Cardiac fibroblast (primary cell): ENCODE measurements around the gene CNN2.

Source experiments
- DNase-seq, 2 donors: peaks; one replicate each; pipeline versions ENCODE4 v3.0.0 to v3.0.0-alpha.2; 2010; ENCODE audit warnings: low read depth in 2 of 2
- H3K4me3 ChIP-seq, 2 donors: replicated peaks in 1 of 2; 1 replicate in 1 of 2; 2 replicates in 1 of 2; pipeline ENCODE4 v1.5.1; 2011; ENCODE audit warnings: low read depth in 2 of 2, low read length in 2 of 2, mild to moderate bottlenecking in 2 of 2, moderate library complexity in 1 of 2
- TF ChIP-seq, protein P1 (sequence below): IDR thresholded peaks from one replicate; pipeline ENCODE4 v1.5.1; 2011; ENCODE audit warnings: low read depth, mild to moderate bottlenecking, low read length, inconsistent platforms

CNN2 gene

DNA sequence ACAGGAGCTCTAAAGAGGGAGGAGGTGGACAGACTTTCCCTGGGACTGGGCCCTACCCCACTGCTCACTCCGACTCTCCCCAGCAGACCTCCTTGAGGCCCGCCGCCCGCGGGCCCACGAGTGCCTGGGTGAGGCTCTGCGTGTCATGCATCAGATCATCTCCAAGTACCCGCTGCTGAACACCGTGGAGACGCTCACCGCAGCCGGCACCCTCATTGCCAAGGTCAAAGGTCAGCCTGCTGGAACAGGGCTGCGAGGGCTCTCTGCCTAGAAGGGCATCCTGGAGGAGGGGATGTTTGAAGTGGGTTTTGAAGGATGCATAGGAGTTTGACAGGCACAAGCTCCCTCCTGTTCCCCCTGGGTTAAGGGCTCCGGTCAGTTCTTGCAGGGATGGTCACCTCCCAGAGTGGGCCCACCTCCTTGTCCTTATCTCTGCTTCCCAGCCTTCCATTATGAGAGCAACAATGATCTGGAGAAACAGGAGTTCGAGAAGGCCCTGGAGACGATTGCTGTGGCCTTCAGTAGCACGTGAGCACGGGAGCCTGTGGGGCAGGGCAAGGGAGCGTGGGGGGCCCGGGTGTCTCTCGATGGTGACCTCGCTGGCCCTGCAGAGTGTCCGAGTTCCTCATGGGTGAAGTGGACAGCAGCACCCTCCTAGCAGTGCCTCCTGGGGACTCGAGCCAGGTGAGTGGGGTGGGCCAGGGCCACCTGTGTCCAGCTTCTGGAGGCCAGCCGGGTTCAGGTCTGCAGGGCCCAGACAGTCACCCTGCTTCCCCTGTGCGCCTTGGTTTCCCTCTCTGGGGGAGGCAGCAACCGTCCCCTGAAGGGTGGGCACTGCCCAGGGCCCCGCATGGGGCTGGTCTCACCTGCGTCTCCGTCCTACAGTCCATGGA is 46.9 kb downstream of the CNN2 start:
- H3K4me3 ChIP-seq = no peak overlapping the region
- TF ChIP-seq, protein P1, sequence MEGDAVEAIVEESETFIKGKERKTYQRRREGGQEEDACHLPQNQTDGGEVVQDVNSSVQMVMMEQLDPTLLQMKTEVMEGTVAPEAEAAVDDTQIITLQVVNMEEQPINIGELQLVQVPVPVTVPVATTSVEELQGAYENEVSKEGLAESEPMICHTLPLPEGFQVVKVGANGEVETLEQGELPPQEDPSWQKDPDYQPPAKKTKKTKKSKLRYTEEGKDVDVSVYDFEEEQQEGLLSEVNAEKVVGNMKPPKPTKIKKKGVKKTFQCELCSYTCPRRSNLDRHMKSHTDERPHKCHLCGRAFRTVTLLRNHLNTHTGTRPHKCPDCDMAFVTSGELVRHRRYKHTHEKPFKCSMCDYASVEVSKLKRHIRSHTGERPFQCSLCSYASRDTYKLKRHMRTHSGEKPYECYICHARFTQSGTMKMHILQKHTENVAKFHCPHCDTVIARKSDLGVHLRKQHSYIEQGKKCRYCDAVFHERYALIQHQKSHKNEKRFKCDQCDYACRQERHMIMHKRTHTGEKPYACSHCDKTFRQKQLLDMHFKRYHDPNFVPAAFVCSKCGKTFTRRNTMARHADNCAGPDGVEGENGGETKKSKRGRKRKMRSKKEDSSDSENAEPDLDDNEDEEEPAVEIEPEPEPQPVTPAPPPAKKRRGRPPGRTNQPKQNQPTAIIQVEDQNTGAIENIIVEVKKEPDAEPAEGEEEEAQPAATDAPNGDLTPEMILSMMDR = no peak
- DNase-seq = no peak

GRCh38 chr19:1073956-1074517 is 47.6 kb downstream of the CNN2 start:
- TF ChIP-seq, protein P1 = no peak
- DNase-seq = no peak
- no peak overlapping the region for H3K4me3 ChIP-seq

GRCh38 chr19:1074544-1075283 is 48.3 kb downstream of the CNN2 start:
- TF ChIP-seq, protein P1 = no peak
- no peak for DNase-seq
- H3K4me3 ChIP-seq = no peak overlapping the region

- TF ChIP-seq, protein P1 = no peak
- no peak for DNase-seq
- H3K4me3 ChIP-seq = no peak overlapping the region
Observed at GRCh38 chr19:1076046-1076386, 49.6 kb downstream of the CNN2 start.

- TF ChIP-seq, protein P1 = no peak
- H3K4me3 ChIP-seq = no peak overlapping the region
- no peak for DNase-seq
Observed at GRCh38 chr19:1076951-1077350, 50.5 kb downstream of the CNN2 start.

DNA sequence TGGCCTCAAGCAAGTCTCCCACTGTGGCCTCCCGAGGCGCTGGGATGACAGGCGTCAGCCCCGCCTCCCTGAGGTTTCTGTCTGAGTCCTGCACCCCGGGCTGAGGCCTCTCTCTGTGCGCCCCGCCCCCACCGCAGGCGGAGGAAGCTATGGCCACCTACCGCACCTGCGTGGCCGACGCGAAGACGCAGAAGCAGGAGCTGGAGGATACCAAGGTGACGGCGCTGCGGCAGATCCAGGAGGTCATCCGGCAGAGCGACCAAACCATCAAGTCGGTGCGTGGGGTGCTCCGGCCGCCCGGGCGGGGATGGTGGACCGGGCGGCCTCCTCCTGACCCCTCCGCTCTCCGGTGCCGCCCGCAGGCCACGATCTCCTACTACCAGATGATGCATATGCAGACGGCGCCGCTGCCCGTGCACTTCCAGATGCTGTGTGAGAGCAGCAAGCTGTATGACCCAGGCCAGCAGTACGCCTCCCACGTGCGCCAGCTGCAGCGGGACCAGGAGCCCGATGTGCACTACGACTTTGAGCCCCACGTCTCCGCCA is 53.2 kb downstream of the CNN2 start:
- DNase-seq = no peak
- H3K4me3 ChIP-seq = no peak overlapping the region
- TF ChIP-seq, protein P1 = no peak
